CD14-positive monocyte (primary cell): ENCODE measurements around the gene AFF3. TPM values are rescaled to one million over a fixed set of nuclear protein-coding genes. Genes with fewer than 3 reads are reported as not detected.

Experiments used
- DNase-seq, 3 donors: peaks; one replicate each; pipeline ENCODE4 v3.0.0-alpha.2; 2011 to 2022
- H2AFZ ChIP-seq: 2 replicates; pipeline ENCODE4 v1.6.0; 2012; ENCODE audit warnings: mild to moderate bottlenecking, low read depth, low read length, inconsistent platforms; ENCODE audit not compliant: insufficient read depth, poor library complexity, severe bottlenecking
- H3K27ac ChIP-seq, 2 donors: 1 replicate in 1 of 2; 2 replicates in 1 of 2; pipeline ENCODE4 v1.5.1; 2012 to 2013; ENCODE audit warnings: low read length in 2 of 2, control low read depth in 1 of 2, inconsistent platforms in 1 of 2, low read depth in 1 of 2, mild to moderate bottlenecking in 1 of 2
- H3K27me3 ChIP-seq, 2 donors: one replicate each; pipeline versions ENCODE4 v1.6.0 to v1.6.1; 2011 to 2013; ENCODE audit warnings: low read length in 2 of 2; ENCODE audit not compliant: control insufficient read depth in 2 of 2, insufficient read depth in 2 of 2
- H3K36me3 ChIP-seq, 2 donors: replicated peaks in 1 of 2; 1 replicate in 1 of 2; 2 replicates in 1 of 2; pipeline versions ENCODE4 v1.5.1 to v1.6.1; 2012 to 2013; ENCODE audit warnings: low read length in 2 of 2, control low read depth in 1 of 2, inconsistent platforms in 1 of 2, mild to moderate bottlenecking in 1 of 2; ENCODE audit not compliant: insufficient read depth in 2 of 2, control insufficient read depth in 1 of 2
- H3K4me1 ChIP-seq, 2 donors: 1 replicate in 1 of 2; 2 replicates in 1 of 2; pipeline versions ENCODE4 v1.5.1 to v1.6.1; 2012 to 2013; ENCODE audit warnings: low read length in 2 of 2, control low read depth in 1 of 2, inconsistent platforms in 1 of 2, mild to moderate bottlenecking in 1 of 2, moderate library complexity in 1 of 2; ENCODE audit not compliant: insufficient read depth in 2 of 2, control insufficient read depth in 1 of 2
- H3K4me2 ChIP-seq: replicated peaks from 2 replicates; pipeline ENCODE3; 2012; ENCODE audit warnings: low read length, moderate library complexity, mild to moderate bottlenecking; ENCODE audit not compliant: poor library complexity, severe bottlenecking; ENCODE audit errors: extremely low read depth
- H3K4me3 ChIP-seq, 3 experiments: fragments of 200-600 bp in 1 of 3; sonication (generic) in 1 of 3; replicated peaks in 1 of 3; 1 replicate in 2 of 3; 2 replicates in 1 of 3; pipeline ENCODE4 v1.5.1; 2011 to 2013; ENCODE audit warnings: low read length in 3 of 3, mild to moderate bottlenecking in 3 of 3, control low read depth in 2 of 3, low read depth in 2 of 3, inconsistent platforms in 1 of 3, moderate library complexity in 1 of 3
- H3K79me2 ChIP-seq: 2 replicates; pipeline ENCODE4 v1.6.0; 2012; ENCODE audit warnings: mild to moderate bottlenecking, control low read depth, inconsistent platforms, low read length, moderate library complexity; ENCODE audit not compliant: insufficient read depth
- H3K9ac ChIP-seq: 2 replicates; pipeline ENCODE4 v1.6.0; 2017; ENCODE audit warnings: low read length, mild to moderate bottlenecking; ENCODE audit not compliant: insufficient read depth, poor library complexity, severe bottlenecking
- H3K9me3 ChIP-seq, 2 donors: replicated peaks in 1 of 2; 1 replicate in 1 of 2; 2 replicates in 1 of 2; pipeline versions ENCODE4 v1.5.1 to v1.6.1; 2012 to 2013; ENCODE audit warnings: low read length in 2 of 2, control low read depth in 1 of 2; ENCODE audit not compliant: control insufficient read depth in 1 of 2, insufficient read depth in 1 of 2
- H4K20me1 ChIP-seq: 2 replicates; pipeline ENCODE4 v1.6.0; 2012; ENCODE audit warnings: mild to moderate bottlenecking, low read length, control low read depth, moderate library complexity; ENCODE audit not compliant: insufficient read depth
- H3K27ac Mint-ChIP-seq, 7 donors: one replicate each; pipeline ENCODE4 v1.8.0; 2020; ENCODE audit warnings: mild to moderate bottlenecking in 7 of 7, mixed read lengths in 7 of 7, moderate library complexity in 6 of 7, inconsistent platforms in 2 of 7
- H3K27me3 Mint-ChIP-seq, 3 donors: one replicate each; pipeline ENCODE4 v1.8.0; 2021 to 2022; ENCODE audit warnings: low read depth in 3 of 3, mild to moderate bottlenecking in 3 of 3, mixed read lengths in 3 of 3, moderate library complexity in 3 of 3, inconsistent platforms in 1 of 3
- H3K36me3 Mint-ChIP-seq, 2 donors: one replicate each; pipeline ENCODE4 v1.8.0; 2020; ENCODE audit warnings: mixed read lengths in 2 of 2, inconsistent platforms in 1 of 2, mild to moderate bottlenecking in 1 of 2
- H3K4me1 Mint-ChIP-seq: one replicate; pipeline ENCODE4 v1.8.0; 2020; ENCODE audit warnings: mild to moderate bottlenecking, mixed read lengths
- H3K4me3 Mint-ChIP-seq, 2 donors: one replicate each; pipeline ENCODE4 v1.8.0; 2020; ENCODE audit warnings: mild to moderate bottlenecking in 2 of 2, mixed read lengths in 2 of 2, moderate library complexity in 1 of 2
- H3K9me3 Mint-ChIP-seq, 7 donors: one replicate each; pipeline ENCODE4 v1.8.0; 2020 to 2022; ENCODE audit warnings: mixed read lengths in 7 of 7, mild to moderate bottlenecking in 6 of 7, moderate library complexity in 6 of 7, inconsistent platforms in 2 of 7
- WGBS: methylation state at CpG from one replicate; pipeline ENCODE4 v1.1.5; 2013; ENCODE audit warnings: missing lambda C conversion rate; ENCODE audit not compliant: insufficient coverage; 5-methylcytosine and 5-hydroxymethylcytosine counted together
- intact Hi-C, 2 donors: fragments of 100-400 bp; cut with micrococcal nuclease; formaldehyde crosslinking; loops; one replicate each; pipeline versions ENCODE4 v1.15.0 to v1.15.1; 2023
- polyA plus RNA-seq, 3 donors: library from polyadenylated mRNA; depleted of rRNA in 1 of 3; unstranded in 2 of 3; stranded (reverse) in 1 of 3; fragments of 300-500 nt in 2 of 3; fragments of >200 nt in 1 of 3; fragmentation: Illumina TruSeq in 2 of 3; gene quantifications; 1 replicate in 2 of 3; 2 replicates in 1 of 3; pipeline ENCODE4 v1.2.3, GENCODE V29; 2012 to 2021
- TF ChIP-seq, protein P1 (sequence below): fragments of 200-600 bp; IDR thresholded peaks from one replicate; pipeline ENCODE4 v1.8.0; 2022; ENCODE audit warnings: antibody characterized with exemption, mild to moderate bottlenecking

Gene AFF3
- polyA plus RNA-seq, 3 donors = 0.17 to 4.1 (median 0.49) TPM

DNA sequence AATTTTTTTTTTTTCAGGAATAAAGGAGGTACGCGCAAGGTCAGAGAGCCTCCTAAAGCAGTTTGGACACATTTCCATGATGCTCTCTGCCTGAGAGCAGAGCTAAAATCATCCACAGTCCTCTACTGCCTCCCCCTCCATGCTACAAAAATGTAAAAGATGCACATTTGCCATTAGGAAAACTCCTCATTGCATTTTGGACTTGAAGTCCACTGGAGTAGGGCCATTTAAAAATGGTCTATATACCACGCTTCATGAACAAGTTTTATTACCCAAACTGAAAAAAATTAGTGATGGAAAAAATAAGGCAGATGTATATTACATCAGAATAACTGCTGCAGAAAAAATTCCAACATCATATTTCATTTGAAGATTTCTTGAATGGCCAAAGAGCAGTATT lies 256.0 kb downstream of the AFF3 start:
- Histone ChIP-seq H3K4me3 (no peak overlapping the region), H3K79me2 (no peaks in the 10 kb centered on the region), H3K27ac (no peak overlapping the region), H3K9ac (no peak overlapping the region), H2AFZ (no peak overlapping the region), H3K27me3 (no peaks in the 10 kb centered on the region), H3K4me1 (peaks cover 3 to 9% of the 10 kb centered on the region in 2 donors), H4K20me1 (no peaks in the 10 kb centered on the region), H3K4me2 (no peak overlapping the region), H3K9me3 (no peaks in the 10 kb centered on the region), H3K36me3 (no peaks in the 10 kb centered on the region)
- WGBS = no CpG with 5 or more reads among the region's 3 CpGs
- TF ChIP-seq, protein P1, sequence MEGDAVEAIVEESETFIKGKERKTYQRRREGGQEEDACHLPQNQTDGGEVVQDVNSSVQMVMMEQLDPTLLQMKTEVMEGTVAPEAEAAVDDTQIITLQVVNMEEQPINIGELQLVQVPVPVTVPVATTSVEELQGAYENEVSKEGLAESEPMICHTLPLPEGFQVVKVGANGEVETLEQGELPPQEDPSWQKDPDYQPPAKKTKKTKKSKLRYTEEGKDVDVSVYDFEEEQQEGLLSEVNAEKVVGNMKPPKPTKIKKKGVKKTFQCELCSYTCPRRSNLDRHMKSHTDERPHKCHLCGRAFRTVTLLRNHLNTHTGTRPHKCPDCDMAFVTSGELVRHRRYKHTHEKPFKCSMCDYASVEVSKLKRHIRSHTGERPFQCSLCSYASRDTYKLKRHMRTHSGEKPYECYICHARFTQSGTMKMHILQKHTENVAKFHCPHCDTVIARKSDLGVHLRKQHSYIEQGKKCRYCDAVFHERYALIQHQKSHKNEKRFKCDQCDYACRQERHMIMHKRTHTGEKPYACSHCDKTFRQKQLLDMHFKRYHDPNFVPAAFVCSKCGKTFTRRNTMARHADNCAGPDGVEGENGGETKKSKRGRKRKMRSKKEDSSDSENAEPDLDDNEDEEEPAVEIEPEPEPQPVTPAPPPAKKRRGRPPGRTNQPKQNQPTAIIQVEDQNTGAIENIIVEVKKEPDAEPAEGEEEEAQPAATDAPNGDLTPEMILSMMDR = no peak
- no peak overlapping the region for H3K4me3 Mint-ChIP-seq
- peaks cover 0 to 2% (median 0%) of the 10 kb centered on the region in 3 donors for H3K27me3 Mint-ChIP-seq
- H3K27ac Mint-ChIP-seq = no peak overlapping the region
- H3K36me3 Mint-ChIP-seq = peaks cover 0 to 5% of the 10 kb centered on the region in 2 donors
- peaks cover 0 to 2% (median 0%) of the 10 kb centered on the region in 7 donors for H3K9me3 Mint-ChIP-seq
- intact Hi-C loops = no loop called here
- no peak for DNase-seq
- peaks cover 13% of the 10 kb centered on the region for H3K4me1 Mint-ChIP-seq

DNA sequence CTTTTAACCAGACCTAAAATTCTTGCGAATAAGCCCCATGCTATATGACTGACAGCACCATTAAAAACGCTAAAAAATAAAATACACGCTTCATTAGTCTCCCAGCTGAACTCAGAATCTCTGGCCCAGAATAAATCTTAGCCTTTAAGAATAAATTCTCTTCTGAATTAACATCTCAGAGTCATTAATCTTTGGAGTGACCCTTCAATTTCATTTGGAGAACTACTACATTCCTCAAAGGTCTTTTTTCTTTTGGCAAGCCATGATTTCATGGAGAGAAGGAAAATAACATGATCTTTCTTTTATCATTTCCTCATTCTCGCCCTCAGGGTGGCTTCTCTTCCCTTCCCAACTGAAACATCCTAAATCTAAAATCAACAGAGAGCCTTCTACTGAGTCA lies 259.0 kb downstream of the AFF3 start:
- H3K27ac Mint-ChIP-seq = no peak overlapping the region
- no peaks in the 10 kb centered on the region for H3K36me3 ChIP-seq
- WGBS = 94% methylated on average over 3 of the region's 4 CpGs
- TF ChIP-seq, protein P1 = no peak
- no peaks in the 10 kb centered on the region for H3K9me3 ChIP-seq
- H3K4me3 Mint-ChIP-seq = no peak overlapping the region
- H4K20me1 ChIP-seq = no peaks in the 10 kb centered on the region
- peaks cover 2 to 3% of the 10 kb centered on the region in 2 donors for H3K36me3 Mint-ChIP-seq
- peaks cover 20% of the 10 kb centered on the region for H3K4me1 Mint-ChIP-seq
- H3K9me3 Mint-ChIP-seq = peaks cover 0 to 2% (median 0%) of the 10 kb centered on the region in 7 donors
- no peak for DNase-seq
- H3K4me1 ChIP-seq = peaks cover 9 to 17% of the 10 kb centered on the region in 2 donors
- no peaks in the 10 kb centered on the region for H3K27me3 ChIP-seq
- no peak overlapping the region for H3K4me3 ChIP-seq
- no peak overlapping the region for H2AFZ ChIP-seq
- H3K27me3 Mint-ChIP-seq = peaks cover 0 to 2% (median 0%) of the 10 kb centered on the region in 3 donors
- intact Hi-C loops = no loop called here
- no peaks in the 10 kb centered on the region for H3K79me2 ChIP-seq
- H3K9ac ChIP-seq = no peak overlapping the region
- H3K27ac ChIP-seq = no peak overlapping the region
- no peak overlapping the region for H3K4me2 ChIP-seq
